GM12892 (cell line): ENCODE results near the gene PDE4DIP. TPM values are rescaled to one million over a fixed set of nuclear protein-coding genes. Genes with fewer than 3 reads are reported as not detected.
"Not testable (repeated sequence)": the region's sequence is repeated elsewhere in the genome, so short reads cannot be mapped to it uniquely, and the experiment has no call there.

ENCODE experiments used
- DNase-seq: peaks from one replicate; pipeline ENCODE4 v3.0.0; 2011; ENCODE audit not compliant: insufficient read length
- FAIRE-seq: peaks from 2 replicates; lab custom pipeline; 2011; peaks lifted over from hg19 to GRCh38; lab: Jason Lieb, UNC
- polyA plus RNA-seq: library from polyadenylated mRNA; unstranded; fragments of >200 nt; gene quantifications from one replicate; pipeline ENCODE4 v1.2.1, GENCODE V29; 2012; ENCODE audit warnings: missing spikeins, inconsistent platforms; ENCODE audit not compliant: missing spikeins

The PDE4DIP gene
- 8.4 TPM for polyA plus RNA-seq

- DNase-seq, result not testable (repeated sequence)
- FAIRE-seq, result peak; percentile 33
Observed at GRCh38 chr1:148844220-148844619, at the start of gene PDE4DIP. Gene PDE4DIP (plus strand): TSS chr1:148844428. CDS start chr1:148844775, 347 bp downstream.

GRCh38 chr1:148808268-148808928 lies 35.8 kb upstream of the PDE4DIP start:
- not testable (repeated sequence) for DNase-seq, FAIRE-seq

DNA sequence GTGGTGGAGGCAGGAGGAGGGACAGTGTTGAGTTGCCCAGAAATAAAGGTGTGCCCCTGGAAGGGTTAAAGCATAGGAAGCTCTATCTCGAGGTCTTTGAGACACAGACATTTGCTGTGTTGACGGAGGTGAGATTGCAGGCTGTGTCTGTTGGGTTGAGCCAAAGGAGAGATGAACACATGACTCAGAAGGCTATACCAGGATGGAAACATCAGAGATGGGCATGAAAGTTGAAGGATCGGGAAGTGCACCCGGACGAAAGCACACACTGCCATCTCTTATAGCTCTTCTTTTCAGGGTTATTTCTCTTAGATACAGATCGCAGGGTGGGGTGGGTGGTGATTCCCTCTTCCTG lies 35.3 kb upstream of the PDE4DIP start:
- DNase-seq, FAIRE-seq: not testable (repeated sequence)

DNA sequence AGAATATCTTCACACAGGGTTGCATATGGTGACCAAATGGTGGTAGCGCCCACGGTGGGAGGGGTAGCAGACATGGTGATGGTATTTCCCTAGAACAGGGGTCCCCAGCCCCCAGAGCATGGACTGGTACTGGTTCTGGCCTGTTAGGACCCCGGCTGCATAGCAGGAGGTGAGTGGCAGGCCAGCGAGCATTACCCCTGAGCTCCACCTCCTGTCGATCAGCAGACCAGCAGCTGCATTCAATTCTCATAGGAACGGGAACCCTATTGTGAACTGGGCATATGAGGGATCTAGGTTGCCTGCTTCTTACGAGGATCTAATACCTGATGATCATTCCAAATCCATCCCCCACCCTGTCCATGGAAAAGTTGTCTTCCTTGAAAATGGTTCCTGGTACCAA lies 22.0 kb upstream of the PDE4DIP start:
- not testable (repeated sequence) for DNase-seq, FAIRE-seq

DNA sequence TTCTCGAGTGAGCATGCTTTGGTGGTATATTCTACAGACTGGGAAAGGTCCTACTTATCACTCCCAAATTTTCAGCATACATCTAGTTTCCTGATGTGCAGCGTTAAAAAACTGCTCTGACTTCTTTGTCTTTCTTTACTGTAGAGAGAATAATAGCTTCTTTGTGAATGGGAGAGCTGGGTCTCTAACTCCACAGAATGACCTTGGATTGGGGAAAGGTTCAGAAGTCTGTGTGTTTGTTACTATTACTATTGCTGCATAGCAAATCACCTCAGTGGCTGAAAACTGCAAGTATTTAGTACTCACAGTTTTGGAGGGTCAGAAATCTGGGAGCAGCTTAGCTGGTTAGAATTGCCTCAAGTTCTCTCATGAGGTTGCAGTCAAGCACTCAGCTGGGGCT lies 20.4 kb upstream of the PDE4DIP start:
- FAIRE-seq, DNase-seq: not testable (repeated sequence)

GRCh38 chr1:148825029-148825428 lies 19.2 kb upstream of the PDE4DIP start:
- not testable (repeated sequence) for DNase-seq
- peak; percentile 58 for FAIRE-seq

DNA sequence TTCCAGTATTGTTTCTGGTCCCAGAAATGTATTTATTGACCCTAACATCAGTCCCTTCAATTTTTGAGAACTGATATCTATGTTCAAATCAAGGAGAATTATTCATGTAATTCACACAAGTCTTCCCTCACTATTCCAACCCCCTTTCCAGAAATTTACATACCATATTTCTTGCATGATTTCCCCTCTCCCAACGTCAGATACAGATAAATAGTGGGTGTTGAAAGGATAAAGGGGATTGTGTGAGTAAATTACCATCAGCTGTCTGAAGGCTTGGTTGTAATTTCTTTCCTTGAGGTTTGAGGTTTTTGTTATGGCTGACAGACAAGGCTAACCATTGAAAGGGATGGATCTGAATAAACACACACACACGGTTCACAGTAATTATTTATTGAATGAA lies 15.7 kb upstream of the PDE4DIP start:
- FAIRE-seq, DNase-seq: not testable (repeated sequence)

DNA sequence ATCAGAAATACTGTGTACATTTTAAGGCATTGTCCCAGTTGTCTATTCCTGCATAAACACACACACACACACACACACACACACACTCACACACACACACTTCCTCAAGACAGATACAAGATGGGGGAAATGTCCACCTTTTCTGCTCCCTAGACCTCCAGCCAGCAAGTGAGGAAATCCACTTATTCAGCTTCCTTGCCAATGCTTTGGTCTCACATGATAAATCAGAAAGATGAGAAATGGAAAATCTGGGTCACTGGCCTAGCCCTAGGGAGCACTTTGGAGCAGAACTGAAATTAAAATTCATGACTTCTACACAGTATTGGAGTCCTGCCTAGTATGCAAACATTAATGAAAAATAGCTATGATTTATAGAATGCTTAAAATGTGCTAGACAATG lies 15.3 kb upstream of the PDE4DIP start:
- DNase-seq, FAIRE-seq: not testable (repeated sequence)

- FAIRE-seq, DNase-seq: not testable (repeated sequence)
Observed at GRCh38 chr1:148829365-148829764, 14.9 kb upstream of the PDE4DIP start.

- FAIRE-seq, DNase-seq: not testable (repeated sequence)
Observed at GRCh38 chr1:148841262-148841661, 3.0 kb upstream of the PDE4DIP start.

- not testable (repeated sequence) for DNase-seq, FAIRE-seq
Observed at GRCh38 chr1:148844651-148845050, 423 bp downstream of the PDE4DIP start.

DNA sequence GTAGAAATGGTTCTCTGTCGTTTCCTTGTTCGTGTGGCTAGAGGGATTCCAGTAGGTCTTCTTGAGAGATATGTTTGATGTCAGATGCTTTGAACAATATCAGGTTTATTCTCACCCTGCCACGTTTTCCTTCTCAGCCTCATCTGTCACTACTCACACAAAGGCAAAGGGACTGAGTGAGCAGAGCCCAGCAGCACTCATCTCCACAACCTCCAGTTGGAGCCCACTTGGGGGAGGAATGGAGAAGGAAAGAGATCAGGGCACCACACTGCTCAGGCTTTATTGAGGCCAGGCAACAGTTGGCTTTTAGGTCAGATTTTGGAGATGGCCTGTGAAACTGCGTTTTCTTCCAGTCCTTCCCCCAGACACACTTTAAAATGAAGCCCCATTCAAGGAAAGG lies 840 bp downstream of the PDE4DIP start:
- FAIRE-seq, DNase-seq: not testable (repeated sequence)

DNA sequence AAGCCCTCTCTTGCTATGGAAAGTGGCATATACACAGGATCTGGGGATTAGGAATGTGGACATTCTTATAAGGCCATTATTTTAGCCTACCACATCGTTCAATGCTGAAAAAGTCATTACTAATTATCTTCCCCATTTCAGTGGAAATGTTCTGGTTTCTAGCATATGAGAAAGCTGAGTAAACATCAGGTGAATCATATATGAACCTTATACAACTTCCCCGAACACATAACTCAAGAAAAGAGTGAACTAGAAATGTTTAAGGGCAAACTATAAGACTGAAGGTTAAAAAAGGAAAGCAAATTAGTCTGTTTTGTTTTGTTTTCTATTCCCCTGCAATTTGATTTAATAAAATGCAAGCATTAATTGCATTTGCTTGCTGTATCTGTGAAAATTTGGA lies 6.1 kb downstream of the PDE4DIP start:
- FAIRE-seq, DNase-seq: not testable (repeated sequence)

- DNase-seq, FAIRE-seq: not testable (repeated sequence)
Observed at GRCh38 chr1:148850840-148851239, 6.6 kb downstream of the PDE4DIP start.

DNA sequence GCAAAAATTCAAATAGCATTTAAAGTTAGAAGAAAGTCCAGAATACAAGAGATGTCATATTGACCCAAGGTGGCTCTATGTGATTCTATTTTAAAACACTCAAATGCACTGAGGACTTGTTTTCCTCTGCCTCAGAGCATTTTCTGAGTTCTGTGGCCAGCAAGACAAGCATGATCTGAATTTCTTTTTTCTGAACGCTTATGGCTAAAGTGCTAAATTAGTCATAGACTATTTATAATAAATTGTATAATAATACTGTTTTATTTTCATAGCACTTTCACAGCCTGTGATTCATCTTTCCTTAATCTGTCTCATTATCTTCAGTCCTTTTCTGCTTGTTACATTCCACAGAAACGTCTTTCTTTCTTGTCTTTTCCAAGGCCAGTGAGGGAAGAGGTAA lies 7.5 kb downstream of the PDE4DIP start:
- DNase-seq, FAIRE-seq: not testable (repeated sequence)

DNA sequence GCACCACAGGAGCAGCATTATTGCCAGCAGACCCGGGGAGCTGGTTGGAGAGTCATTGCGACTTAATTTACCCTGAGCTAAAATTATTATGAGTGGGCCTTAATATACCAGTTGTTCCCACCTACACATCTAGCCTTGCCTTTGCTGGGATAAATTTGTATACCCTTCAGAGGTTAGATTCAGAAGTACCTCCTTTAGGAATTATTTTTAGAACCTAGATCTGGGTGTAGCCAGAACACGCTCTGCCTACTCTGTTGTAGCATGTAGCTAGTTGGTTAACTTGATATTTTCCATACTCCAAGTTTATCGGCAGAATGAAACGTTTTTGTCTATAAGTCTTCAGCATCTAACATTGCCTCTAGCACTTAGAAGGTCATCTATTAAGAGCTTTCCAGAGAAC lies 9.1 kb downstream of the PDE4DIP start:
- FAIRE-seq, DNase-seq: not testable (repeated sequence)

DNA sequence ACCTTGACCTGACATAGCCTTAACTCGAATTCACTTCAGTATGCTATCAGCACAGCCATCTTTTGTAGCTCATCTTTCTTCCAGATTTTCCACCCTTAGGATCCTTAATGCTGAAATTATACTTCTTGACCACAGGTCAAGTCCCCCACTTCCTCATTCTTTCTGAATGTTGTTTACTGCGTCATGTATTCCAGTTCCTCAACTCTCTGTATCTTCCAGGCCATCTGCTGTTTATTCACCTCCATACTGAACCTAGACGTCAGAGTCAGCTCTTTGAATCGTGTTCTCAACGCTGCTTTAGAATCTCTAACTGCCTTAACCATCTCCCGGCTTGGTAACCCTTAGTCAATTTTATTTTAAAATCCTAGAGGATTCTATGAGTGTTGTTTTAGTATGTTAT lies 9.8 kb downstream of the PDE4DIP start:
- not testable (repeated sequence) for DNase-seq, FAIRE-seq

DNA sequence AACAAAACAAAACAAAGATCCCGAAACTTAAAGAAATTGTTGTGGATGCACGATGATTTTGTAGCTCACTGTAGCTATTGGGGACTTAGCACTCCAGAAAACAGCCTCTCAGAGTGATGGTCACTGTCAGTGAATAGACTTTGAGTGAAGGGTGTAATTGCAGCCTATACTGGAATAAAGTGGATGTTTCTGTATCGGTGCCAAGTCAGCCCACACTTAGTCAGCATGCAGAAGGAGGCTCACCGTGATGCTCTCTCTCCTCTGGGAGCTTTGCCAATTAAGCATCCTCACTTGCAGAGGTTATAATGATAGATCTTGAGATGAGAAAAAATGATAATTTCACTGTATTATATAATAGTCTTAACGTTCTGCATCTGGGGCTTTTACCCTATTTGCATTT lies 11.1 kb downstream of the PDE4DIP start:
- FAIRE-seq, DNase-seq: not testable (repeated sequence)

DNA sequence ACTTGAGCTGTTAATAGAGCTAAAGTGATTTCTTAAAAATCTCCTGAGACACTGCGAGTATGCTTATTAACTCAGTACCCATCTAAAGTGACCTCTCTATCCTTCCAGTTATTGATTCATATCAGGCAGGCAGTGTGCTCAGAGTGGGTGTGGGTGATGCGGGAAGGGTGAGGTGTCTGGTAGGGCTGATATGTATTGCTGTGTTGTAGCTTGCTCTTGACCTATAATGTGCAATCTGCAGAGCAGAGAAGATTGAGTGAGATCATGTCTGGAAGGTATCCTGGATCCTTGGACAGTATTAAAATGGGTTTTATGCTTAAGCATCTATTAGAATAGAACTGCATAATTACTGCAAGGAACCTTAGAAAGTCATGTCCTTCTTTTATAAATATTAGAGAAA lies 15.8 kb downstream of the PDE4DIP start:
- DNase-seq, FAIRE-seq: not testable (repeated sequence)

DNA sequence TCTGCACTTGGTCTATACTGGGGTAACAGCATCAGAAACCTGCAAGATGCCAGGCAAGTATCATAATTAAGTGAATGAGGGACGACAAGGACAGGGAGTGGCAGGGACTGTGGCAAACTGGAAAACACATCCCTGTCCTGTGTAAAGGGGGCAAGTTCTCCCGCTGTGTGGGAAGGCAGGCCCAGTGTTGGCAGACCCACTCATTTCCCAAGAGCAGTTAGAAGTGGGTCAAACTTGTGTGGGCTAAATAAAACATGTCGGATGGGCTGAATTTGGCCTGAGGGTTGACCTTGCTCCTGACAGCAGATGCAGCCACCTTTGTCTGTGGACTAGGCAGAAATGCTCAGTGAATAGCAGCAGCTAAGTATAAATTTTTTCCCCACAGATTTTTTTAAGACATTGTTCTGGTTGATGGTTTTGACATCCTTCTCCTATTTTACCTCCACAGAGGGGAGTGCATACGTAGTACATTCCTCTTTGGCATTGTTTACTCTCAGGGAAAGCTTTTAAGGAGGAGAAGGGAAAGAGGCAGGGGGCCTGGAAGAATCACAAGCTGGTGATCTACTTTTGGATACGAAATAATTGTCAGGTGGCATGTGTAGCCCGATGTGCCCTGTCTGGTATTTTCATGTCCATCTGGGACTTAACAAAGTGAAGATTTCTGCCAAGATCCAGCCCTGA lies 16.5 kb downstream of the PDE4DIP start:
- not testable (repeated sequence) for DNase-seq, FAIRE-seq

GRCh38 chr1:148862590-148862989 lies 18.4 kb downstream of the PDE4DIP start:
- FAIRE-seq, result not testable (repeated sequence)

More at GRCh38 chr1:148862590-148862989, 18.4 kb downstream of the PDE4DIP start:
- not testable (repeated sequence) for DNase-seq
